Activated CD8-positive, alpha-beta memory T cell treated with anti-CD3 and anti-CD28 coated beads, Interleukin-2, amount 50 U/mL, for 24 hours (primary cell): ENCODE data around the gene TENM3.

Experiments
- DNase-seq: peaks from one replicate; pipeline ENCODE4 v3.0.0-alpha.2; 2020; ENCODE audit errors: extremely low read depth

The TENM3 gene

DNA sequence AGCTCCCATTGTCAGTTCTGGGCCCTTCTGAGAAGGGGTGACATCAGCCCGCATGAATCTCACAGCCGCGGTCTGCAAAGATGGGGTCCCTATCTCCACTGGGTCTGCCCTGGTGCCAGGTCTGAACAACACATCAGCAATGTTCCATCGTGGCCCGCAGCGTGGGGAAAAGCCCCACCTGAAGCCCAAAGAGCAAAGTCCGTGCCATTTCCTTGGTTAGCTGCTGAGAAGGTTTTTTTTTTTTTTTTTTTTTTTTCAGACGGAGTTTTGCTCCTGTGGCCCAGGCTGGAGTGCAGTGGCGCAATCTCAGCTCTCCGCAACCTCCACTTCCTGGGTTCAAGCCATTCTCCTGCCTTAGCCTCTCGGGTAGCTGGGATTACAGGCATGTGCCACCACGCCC, 594.6 kb downstream of the TENM3 start:
- no peak for DNase-seq

DNA sequence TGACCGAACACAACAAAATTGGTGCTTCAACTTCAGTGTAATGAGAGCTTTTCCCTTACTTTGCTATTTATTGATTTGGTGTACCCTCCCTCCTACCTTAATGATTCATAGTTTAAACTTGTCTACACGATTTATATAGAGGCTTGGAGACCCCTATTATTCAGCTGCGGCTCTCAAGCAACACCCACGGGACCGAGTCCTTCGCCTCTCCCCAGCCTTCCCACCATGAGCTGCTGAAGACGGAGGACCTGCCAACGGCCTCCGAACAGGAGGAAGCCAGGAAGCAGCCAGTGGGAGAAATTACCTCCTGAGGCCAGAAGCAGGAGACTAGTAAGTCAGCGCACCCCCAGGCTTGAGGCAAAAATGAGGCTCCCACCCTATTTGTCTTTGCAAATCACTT, 595.3 kb downstream of the TENM3 start:
- DNase-seq, result no peak

DNA sequence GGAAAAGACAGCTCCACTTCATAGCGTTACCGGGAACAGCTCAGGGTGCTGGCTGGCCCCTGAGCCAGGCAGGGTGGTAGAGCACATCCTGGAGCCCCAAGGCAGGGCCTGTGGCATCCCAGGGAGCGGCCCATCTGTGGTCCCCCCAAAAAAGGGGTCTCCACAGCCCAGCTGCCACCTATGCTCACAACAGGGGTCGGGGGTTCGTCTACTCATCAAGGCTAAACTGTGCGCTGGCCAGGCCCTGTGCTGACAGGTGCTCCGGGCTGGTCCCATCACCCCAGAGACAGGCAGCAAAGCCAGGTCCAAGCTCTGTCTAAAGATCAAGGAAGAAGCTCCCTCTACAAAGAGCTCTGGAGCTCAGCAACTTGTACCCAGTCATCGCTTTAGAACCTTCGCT, 596.1 kb downstream of the TENM3 start:
- DNase-seq, result no peak

DNA sequence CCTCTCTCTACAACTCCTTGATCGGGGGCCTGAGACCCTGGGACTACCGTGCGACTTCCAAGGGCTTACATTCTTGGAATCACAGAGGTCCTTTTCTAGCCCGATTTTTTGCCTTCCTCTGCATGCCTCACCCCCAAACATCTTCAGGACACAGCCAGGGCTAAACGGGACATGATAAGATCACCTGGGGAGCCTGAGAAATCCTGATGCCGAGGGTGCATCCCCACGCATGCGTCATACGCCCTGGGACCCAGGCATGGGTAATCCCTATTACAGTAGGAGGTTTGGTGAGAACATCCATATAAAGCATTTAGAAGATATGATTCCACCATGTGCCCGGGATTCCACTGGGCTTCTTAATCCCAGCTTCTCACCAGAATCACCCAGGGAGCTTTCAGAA, 596.9 kb downstream of the TENM3 start:
- no peak for DNase-seq

DNA sequence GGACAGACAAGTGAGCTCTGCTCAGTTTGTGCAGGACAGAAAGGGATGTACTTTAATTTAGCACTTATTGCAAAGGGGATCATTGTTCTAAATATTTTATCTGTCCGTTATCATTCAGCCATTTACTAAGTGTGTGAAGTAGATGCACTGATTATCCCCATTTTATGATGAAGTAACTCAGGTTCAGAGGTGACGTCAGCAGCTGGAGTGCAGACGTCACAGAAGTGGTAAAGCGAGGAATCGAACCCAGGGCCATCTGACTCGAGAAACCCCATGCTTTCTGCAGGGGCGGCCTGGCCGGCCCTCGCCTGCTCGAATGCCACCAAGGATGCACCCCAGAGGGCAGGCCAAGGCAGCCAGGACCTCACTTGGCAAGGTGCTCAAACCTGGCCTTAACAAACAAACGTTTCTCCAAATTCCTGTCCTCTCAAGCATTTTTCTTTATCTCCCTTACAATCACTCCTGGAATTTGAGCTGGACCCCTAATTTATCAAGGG, 599.0 kb downstream of the TENM3 start:
- no peak for DNase-seq

DNA sequence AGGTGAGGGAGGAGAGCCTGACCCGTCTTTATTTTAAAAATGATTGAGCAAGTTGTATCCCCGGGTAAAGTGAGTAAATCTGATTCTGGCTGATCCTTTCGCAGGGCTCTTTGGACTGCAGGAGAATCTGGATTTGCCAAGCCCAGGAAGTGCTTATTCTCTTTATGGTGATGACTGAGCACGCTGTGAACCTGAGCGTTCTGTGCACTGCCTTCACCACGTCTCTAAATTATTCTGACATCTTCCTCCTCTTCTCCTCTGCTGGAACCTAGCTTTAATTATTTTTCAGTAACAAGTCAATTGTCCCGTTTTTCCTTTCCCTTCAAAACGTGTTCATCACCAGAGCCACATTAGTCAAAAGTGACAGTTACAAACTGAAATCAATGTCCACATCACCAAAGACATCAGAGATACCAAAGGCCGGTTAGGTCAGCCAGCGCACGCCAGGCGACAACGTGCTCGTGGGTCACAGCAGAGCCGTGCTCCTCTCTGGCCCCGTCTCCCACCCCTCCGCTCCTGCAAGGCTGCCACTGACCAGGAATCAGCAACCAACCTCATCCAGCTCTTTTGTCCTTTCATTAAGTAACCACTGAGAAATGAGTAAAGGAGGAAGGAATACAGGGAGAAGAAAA, 599.7 kb downstream of the TENM3 start:
- no peak for DNase-seq

DNA sequence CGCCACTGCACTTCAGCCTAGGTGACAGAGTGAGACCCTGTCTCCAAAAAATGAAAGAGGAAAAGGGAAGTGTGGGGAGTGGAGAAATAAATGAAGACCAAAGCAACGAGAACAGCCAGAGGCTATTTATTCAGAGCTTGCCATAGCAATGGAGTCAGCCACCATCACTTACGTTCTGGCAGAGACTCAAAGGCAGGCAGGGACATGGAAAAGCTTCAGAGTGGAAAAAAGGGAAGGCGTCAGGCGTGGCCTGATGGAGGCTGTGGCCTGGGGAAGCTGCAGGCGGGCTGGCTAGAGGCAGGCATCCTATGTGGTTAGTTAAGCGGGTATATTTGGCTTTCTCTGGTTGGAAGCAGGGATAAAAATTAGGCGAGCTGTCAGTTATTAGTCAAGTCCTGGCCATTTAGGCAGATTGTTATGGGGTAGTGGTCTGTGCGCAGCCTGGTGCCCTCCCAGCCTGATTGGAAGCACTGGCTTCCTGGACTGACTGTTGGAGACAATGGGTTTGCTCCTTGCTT, 600.7 kb downstream of the TENM3 start:
- no peak for DNase-seq

DNA sequence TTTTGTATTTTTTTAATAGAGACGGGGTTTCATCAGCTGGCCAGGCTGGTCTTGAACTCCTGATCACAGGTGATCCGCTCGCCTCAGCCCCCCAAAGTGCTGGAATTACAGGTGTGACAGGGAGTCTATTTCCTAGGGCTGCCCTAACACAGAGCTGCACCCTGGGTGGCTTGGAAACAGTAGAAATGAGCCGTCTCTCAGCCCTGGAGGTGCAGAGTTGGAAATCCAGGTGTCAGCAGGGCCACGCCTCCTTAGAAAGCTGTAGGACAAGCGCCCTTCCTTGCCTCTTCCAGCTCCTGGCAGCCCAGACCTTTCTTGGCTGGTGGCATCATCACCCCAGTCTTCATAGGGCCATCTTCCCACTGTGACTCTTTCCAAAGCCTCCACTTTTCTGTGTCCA, 602.4 kb downstream of the TENM3 start:
- DNase-seq, result no peak

DNA sequence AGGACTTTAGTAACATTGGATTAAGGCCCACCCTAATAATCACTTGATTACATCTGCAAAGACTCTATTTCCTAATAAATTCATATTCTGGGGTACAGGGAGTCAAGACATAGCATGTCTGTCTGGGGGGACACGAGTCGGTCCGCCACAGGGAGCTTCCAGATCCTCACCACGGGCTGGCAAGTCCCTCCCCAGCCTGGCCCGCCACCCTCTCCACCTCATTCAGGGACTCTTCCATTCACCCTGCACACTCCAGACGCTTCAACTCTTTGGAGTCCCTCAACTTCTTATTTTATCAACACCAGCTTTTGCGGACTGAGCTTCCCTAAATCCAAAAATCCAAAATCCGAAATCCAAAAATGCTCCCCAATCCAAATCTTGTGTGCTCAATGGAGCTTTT, 602.8 kb downstream of the TENM3 start:
- no peak for DNase-seq

DNA sequence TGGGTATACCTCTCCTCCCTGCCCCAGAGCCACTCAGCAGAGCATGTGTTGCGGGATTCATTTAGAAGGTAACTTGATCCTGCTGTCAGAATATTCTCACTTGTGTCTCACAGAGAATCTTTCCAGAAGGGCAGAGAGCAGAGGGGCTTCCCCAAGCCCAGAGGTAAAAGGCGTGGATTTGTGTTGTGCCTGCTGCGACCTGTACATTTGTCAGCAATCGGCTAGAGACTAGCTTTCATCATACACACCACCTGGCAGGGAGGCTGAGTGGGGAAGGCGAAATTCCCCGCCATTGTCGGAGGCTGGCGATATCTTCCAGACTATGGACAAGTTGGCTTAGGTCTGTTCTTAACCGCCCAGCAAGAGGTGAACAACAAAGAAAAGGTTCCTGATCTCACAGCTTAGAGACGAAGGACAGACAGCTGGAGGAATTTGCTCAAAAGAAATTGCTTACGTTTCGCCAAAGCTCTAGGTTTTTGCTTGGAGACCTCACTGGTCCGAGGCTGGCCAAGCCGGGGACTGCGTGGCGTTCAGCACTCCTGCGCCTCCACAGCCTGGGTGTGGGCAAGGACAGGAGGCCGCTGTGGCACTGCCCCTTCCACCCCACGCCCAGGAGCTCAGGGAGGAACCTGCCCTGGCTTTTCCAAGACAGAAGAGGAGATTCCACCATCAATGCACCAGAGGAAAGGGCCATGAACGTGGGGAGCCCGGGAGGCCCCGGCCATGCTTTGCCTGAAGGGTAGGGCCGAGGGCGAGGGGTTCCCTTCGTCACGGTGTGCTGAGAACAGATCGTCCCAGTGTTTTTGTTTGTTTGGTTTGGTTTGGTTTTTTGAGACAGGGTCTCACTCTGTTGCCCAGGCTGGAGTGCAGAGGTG, 604.6 kb downstream of the TENM3 start:
- DNase-seq, result no peak

DNA sequence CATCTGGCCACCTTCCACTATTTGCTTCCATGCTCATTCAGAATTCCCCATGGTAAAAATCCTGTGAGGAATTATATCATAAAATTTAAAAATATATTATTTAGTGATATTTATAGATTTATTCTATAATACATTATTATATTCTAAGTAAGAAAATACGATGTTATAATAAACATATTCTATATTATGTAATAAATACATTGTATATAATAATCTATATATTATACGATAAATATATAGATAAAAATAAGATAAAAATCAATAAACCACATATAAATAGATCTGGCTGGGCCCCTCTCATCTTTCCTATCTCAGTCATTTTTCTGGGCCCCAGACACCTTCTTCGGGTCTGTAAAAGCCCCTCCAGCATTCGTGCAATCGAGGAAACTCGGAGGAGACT, 605.5 kb downstream of the TENM3 start:
- no peak for DNase-seq
